ENCODE measurements around the gene ADGRA3.

ADGRA3 gene

GRCh38 chr4:22454216-22454838 lies 61.5 kb downstream of the ADGRA3 start:
- no peak overlapping the region for H3K27ac ChIP-seq (ENCODE audit: extremely low read depth, low read depth, low read length)
- H3K4me1 ChIP-seq (ENCODE audit: control insufficient read depth, insufficient read depth, low read length) = peaks cover 5% of the 10 kb centered on the region; the same call in 1 of the 2 replicates
- H3K4me3 ChIP-seq (ENCODE audit: low read depth, low read length) = no peak overlapping the region
- H3K9me3 ChIP-seq (ENCODE audit: control insufficient read depth, insufficient read depth, low read depth, low read length) = no peaks in the 10 kb centered on the region
- CTCF ChIA-PET = no interaction called here
- POLR2A ChIA-PET = no interaction called here
- no peak for TF ChIP-seq ZNF416 (tag by site-specific recombination; IDR thresholded peaks at IDR 0.05)
- no peak for TF ChIP-seq HOXA7 (CRISPR knock-in tag; IDR thresholded peaks at IDR 0.05; ENCODE audit: borderline replicate concordance)
- TF ChIP-seq ZNF184 (tag by site-specific recombination; IDR thresholded peaks at IDR 0.05) = no peak
- TF ChIP-seq PRDM6 (tag by site-specific recombination; IDR thresholded peaks at IDR 0.05) = no peak
- TF ChIP-seq ZEB2 (tag by site-specific recombination; IDR thresholded peaks at IDR 0.05) = no peak
- no peak for TF ChIP-seq ZNF791 (tag by site-specific recombination; IDR thresholded peaks at IDR 0.05)
- TF ChIP-seq ZNF76 (tag by site-specific recombination; IDR thresholded peaks at IDR 0.05; ENCODE audit: borderline replicate concordance, low read depth) = no peak
- TF ChIP-seq ZFHX2 (tag by site-specific recombination; conservative IDR thresholded peaks at IDR 0.05) = no peak
- TF ChIP-seq ZNF19 (tag by site-specific recombination; IDR thresholded peaks at IDR 0.05; ENCODE audit: low read depth) = no peak
- no peak for TF ChIP-seq ZNF335 (tag by site-specific recombination; conservative IDR thresholded peaks at IDR 0.05)
- TF ChIP-seq ZNF202 (tag by site-specific recombination; IDR thresholded peaks at IDR 0.05; ENCODE audit: borderline replicate concordance) = no peak
- TF ChIP-seq SETDB1 (IDR thresholded peaks at IDR 0.05; ENCODE audit: insufficient read length, low read length) = no peak
- no peak for TF ChIP-seq ZNF16 (tag by site-specific recombination; IDR thresholded peaks at IDR 0.05; ENCODE audit: low read depth)
- no peak for TF ChIP-seq ZNF692 (tag by site-specific recombination; IDR thresholded peaks at IDR 0.05)
- no peaks in the 10 kb centered on the region; a peak in 1 of 3 replicates for H3K36me3 ChIP-seq (ENCODE audit: control insufficient read depth in 2 of 2, insufficient read depth in 1 of 2, low read length in 2 of 2)

- ChIA-PET POLR2A (no interaction called here), CTCF (interaction anchor here (0.6 to 1.1 kb wide), 3 partner anchors 34 to 656 kb away, joined by 3 read pairs; no protein-coding TSS in a partner anchor)
- peaks cover 0 to 29% of the 10 kb centered on the region in 2 experiments; a peak in 2 of 3 replicates for H3K36me3 ChIP-seq (ENCODE audit: control insufficient read depth in 2 of 2, insufficient read depth in 1 of 2, low read length in 2 of 2)
- H3K27ac ChIP-seq (ENCODE audit: extremely low read depth, low read depth, low read length) = no peak overlapping the region
- TF ChIP-seq GLIS2 (tag by site-specific recombination; IDR thresholded peaks at IDR 0.05) (no peak), ZNF280C (tag by site-specific recombination; IDR thresholded peaks at IDR 0.05) (no peak), REST (tag by site-specific recombination; IDR thresholded peaks at IDR 0.05) (no peak), ZFP37 (tag by site-specific recombination; IDR thresholded peaks at IDR 0.05) (no peak), ZNF311 (tag by site-specific recombination; IDR thresholded peaks at IDR 0.05; ENCODE audit: borderline replicate concordance) (no peak), ZNF280D (tag by site-specific recombination; IDR thresholded peaks at IDR 0.05) (no peak), ZBTB48 (tag by site-specific recombination; IDR thresholded peaks at IDR 0.05) (no peak), ZNF596 (tag by site-specific recombination; IDR thresholded peaks at IDR 0.05) (no peak), SCRT1 (tag by site-specific recombination; IDR thresholded peaks at IDR 0.05; ENCODE audit: borderline replicate concordance) (no peak), ZNF324 (tag by site-specific recombination; IDR thresholded peaks at IDR 0.05) (no peak)
- no peak overlapping the region for H3K4me3 ChIP-seq (ENCODE audit: low read depth, low read length)
- no peaks in the 10 kb centered on the region for H3K4me1 ChIP-seq (ENCODE audit: control insufficient read depth, insufficient read depth, low read length)
- no peaks in the 10 kb centered on the region for H3K9me3 ChIP-seq (ENCODE audit: control insufficient read depth, insufficient read depth, low read depth, low read length)
These were observed 71.1 kb downstream of the ADGRA3 start for GRCh38 chr4:22444813-22445212.

All from HEK293 (cell line).